A673 (cell line): ENCODE results near the gene DGUOK. TPM values are rescaled to one million over a fixed set of nuclear protein-coding genes. Genes with fewer than 3 reads are reported as not detected.
A peak's percentile ranks its signal among the peaks of the same experiment; 100 is the strongest.
"Not testable (repeated sequence)": the region's sequence is repeated elsewhere in the genome, so short reads cannot be mapped to it uniquely, and the experiment has no call there.

Experiments used
- Bru-seq: library from RNA; stranded (reverse); fragments of 400-500 nt; gene quantifications from one replicate; lab custom pipeline; 2021; lab: Mats Ljungman, UMichigan
- BruChase-seq, 2 experiments: library from RNA; stranded (reverse); fragments of 400-500 nt; gene quantifications; one replicate each; lab custom pipeline; 2021; lab: Mats Ljungman, UMichigan
- BruUV-seq: library from RNA; stranded (reverse); fragments of 400-500 nt; replicated peaks from 2 replicates; lab custom pipeline; 2021; lab: Mats Ljungman, UMichigan
- CTCF ChIA-PET: fragments of 300-600 bp; sonication (Branson Sonifier 250); formaldehyde crosslinking; loops from one replicate; lab custom pipeline; 2022; ENCODE audit warnings: antibody characterized with exemption; lab: Charles Lee
- POLR2A ChIA-PET: fragments of 300-600 bp; sonication (Branson Sonifier 250); formaldehyde crosslinking; loops from one replicate; lab custom pipeline; 2022; ENCODE audit warnings: antibody characterized with exemption; ENCODE audit not compliant: low non-redundant PET; lab: Charles Lee
- DNase-seq: peaks from one replicate; pipeline ENCODE4 v3.0.0-alpha.2; 2015; ENCODE audit warnings: low spot score
- H3K27ac ChIP-seq: fragments of 200-600 bp; sonication (generic); 2 replicates; pipeline ENCODE4 v1.5.1; 2016; ENCODE audit warnings: mixed run types, low read depth, mild to moderate bottlenecking, mixed read lengths, antibody characterized with exemption, low read length; ENCODE audit not compliant: poor library complexity, severe bottlenecking
- H3K27me3 ChIP-seq: fragments of 200-600 bp; sonication (generic); replicated peaks from 2 replicates; pipeline ENCODE4 v1.6.1; 2017; ENCODE audit warnings: mixed run types, low read depth, mild to moderate bottlenecking, mixed read lengths, antibody characterized with exemption, low read length; ENCODE audit not compliant: insufficient read depth, poor library complexity
- H3K36me3 ChIP-seq: fragments of 200-600 bp; sonication (generic); 2 replicates; pipeline ENCODE4 v1.6.1; 2016; ENCODE audit warnings: mixed run types, mild to moderate bottlenecking, mixed read lengths, antibody characterized with exemption, low read length; ENCODE audit not compliant: insufficient read depth, poor library complexity, severe bottlenecking
- H3K4me1 ChIP-seq: fragments of 200-600 bp; sonication (generic); 2 replicates; pipeline ENCODE4 v1.6.1; 2017; ENCODE audit warnings: mixed run types, mild to moderate bottlenecking, mixed read lengths, antibody characterized with exemption, low read length; ENCODE audit not compliant: insufficient read depth, poor library complexity, severe bottlenecking
- H3K4me3 ChIP-seq: fragments of 200-600 bp; sonication (generic); 2 replicates; pipeline ENCODE4 v1.5.1; 2016; ENCODE audit warnings: low read depth, mixed run types, mild to moderate bottlenecking, mixed read lengths, low read length; ENCODE audit not compliant: poor library complexity, severe bottlenecking
- H3K9me3 ChIP-seq: fragments of 200-600 bp; sonication (generic); 2 replicates; pipeline ENCODE4 v1.6.1; 2016; ENCODE audit warnings: mixed run types, low read depth, mild to moderate bottlenecking, mixed read lengths, antibody characterized with exemption, low read length; ENCODE audit not compliant: poor library complexity, severe bottlenecking
- EZH2 ChIP-seq: fragments of 200-600 bp; sonication (generic); IDR thresholded peaks from 2 replicates; pipeline ENCODE4 v1.6.1; 2017; ENCODE audit warnings: borderline replicate concordance, low read depth, mild to moderate bottlenecking, mixed read lengths, antibody characterized with exemption, low read length; ENCODE audit not compliant: poor library complexity, severe bottlenecking
- intact Hi-C: fragments of 100-400 bp; cut with micrococcal nuclease; formaldehyde crosslinking; loops from one replicate; pipeline ENCODE4 v1.10.0; 2022; ENCODE audit not compliant: unreplicated experiment
- long read RNA-seq: library from polyadenylated mRNA; stranded (forward); transcript quantifications from one replicate; pipeline ENCODE4 v2.0.0, GENCODE V29; 2022
- total RNA-seq: library from RNA; stranded (reverse); gene quantifications from 2 replicates; pipeline ENCODE4 v1.2.3, GENCODE V29; 2021
- TF ChIP-seq, protein P1 (sequence below): fragments of 300-800, 200-600 bp; sonication (generic); conservative IDR thresholded peaks from 2 replicates; pipeline ENCODE4 v1.5.1; 2017; ENCODE audit warnings: low read depth, mild to moderate bottlenecking, antibody characterized with exemption, low read length, moderate library complexity, mixed read lengths

The DGUOK gene
- 106 and 107 TPM in 2 replicates for total RNA-seq
- Bru-seq, nascent RNA, result percentile 92 among the genes with signal in this experiment
- percentile 85 among the genes with signal in this experiment for BruChase-seq, experiment 1, labeled RNA remaining after a 2-hour chase
- BruChase-seq, experiment 2, labeled RNA remaining after a 6-hour chase, result percentile 90 among the genes with signal in this experiment
- long read RNA-seq, transcript DGUOK-208 (6 exons, 1,029 nt), result major isoform, 92 of 258 reads
- long read RNA-seq, transcript DGUOK-202 (5 exons, 880 nt), result minor isoform, 15 of 258 reads
- long read RNA-seq, transcript DGUOK-201 (7 exons, 1,144 nt), result minor isoform, 21 of 258 reads
- long read RNA-seq, transcript DGUOK-203 (4 exons, 703 nt), result minor isoform, 60 of 258 reads
- long read RNA-seq, partial matches to known transcripts, result 1 of 258 reads
- long read RNA-seq, other reads (novel, unspliced or antisense), result 69 of 258 reads

DNA sequence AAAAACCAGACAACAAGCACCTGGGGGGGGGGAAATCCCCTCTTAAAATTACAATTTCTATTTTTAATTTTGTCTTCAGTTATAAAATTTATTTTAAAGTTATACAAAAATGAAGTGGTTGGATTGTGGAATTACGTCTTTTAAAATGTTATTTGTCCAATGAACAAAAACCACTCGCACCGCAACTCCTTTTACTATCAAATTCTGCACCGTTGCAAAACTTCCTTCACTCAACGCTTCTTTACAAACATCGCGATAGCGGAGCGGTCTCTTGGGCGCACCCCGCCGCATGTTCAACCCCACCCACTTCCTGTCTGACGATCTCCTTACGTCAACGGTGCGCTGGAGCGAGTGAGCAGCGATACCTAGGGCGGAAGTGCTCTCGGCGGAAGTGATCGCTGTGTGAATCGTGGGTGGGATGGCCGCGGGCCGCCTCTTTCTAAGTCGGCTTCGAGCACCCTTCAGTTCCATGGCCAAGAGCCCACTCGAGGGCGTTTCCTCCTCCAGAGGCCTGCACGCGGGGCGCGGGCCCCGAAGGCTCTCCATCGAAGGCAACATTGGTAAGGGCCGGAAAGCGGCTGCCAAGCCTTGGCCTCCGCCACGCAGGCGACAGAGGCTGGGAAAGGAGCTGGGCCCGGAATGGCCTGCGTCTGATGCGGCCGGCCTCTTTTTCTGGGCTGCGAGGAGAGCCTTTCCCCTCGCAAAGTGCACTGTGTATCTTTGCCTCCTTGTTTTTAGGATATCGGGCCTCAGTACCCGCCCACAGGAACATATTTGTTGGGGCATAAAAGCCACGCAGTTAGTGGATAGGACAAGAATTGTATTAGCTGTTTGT is at the start of gene DGUOK:
Gene DGUOK, plus strand, starts transcription at position 388 of the 835 bp plus-strand sequence. Its CDS starts 31 bp downstream, at position 419.
- Histone ChIP-seq H3K36me3 (no peaks in the 10 kb centered on the region), H3K27ac (peak within 1 kb of the TSS; percentile 96), H3K9me3 (no peaks in the 10 kb centered on the region), H3K4me3 (peak within 1 kb of the TSS; percentile 80), H3K27me3 (no peaks in the 10 kb centered on the region), H3K4me1 (peaks cover 12% of the 10 kb centered on the region)
- no peak for TF ChIP-seq EZH2
- TF ChIP-seq, protein P1, sequence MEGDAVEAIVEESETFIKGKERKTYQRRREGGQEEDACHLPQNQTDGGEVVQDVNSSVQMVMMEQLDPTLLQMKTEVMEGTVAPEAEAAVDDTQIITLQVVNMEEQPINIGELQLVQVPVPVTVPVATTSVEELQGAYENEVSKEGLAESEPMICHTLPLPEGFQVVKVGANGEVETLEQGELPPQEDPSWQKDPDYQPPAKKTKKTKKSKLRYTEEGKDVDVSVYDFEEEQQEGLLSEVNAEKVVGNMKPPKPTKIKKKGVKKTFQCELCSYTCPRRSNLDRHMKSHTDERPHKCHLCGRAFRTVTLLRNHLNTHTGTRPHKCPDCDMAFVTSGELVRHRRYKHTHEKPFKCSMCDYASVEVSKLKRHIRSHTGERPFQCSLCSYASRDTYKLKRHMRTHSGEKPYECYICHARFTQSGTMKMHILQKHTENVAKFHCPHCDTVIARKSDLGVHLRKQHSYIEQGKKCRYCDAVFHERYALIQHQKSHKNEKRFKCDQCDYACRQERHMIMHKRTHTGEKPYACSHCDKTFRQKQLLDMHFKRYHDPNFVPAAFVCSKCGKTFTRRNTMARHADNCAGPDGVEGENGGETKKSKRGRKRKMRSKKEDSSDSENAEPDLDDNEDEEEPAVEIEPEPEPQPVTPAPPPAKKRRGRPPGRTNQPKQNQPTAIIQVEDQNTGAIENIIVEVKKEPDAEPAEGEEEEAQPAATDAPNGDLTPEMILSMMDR, result no peak
- BruUV-seq, result no TSS peak
- ChIA-PET POLR2A (interaction anchor here (0.5 kb wide), 1 partner anchor 12 kb away, joined by 3 read pairs; no protein-coding TSS in a partner anchor), CTCF (no interaction called here)
- intact Hi-C loops, result loop anchor here (5.0 kb wide), 2 partner anchors 56 to 196 kb away; partner anchors contain the start of gene TET3
- DNase-seq, result peak; percentile 100

DNA sequence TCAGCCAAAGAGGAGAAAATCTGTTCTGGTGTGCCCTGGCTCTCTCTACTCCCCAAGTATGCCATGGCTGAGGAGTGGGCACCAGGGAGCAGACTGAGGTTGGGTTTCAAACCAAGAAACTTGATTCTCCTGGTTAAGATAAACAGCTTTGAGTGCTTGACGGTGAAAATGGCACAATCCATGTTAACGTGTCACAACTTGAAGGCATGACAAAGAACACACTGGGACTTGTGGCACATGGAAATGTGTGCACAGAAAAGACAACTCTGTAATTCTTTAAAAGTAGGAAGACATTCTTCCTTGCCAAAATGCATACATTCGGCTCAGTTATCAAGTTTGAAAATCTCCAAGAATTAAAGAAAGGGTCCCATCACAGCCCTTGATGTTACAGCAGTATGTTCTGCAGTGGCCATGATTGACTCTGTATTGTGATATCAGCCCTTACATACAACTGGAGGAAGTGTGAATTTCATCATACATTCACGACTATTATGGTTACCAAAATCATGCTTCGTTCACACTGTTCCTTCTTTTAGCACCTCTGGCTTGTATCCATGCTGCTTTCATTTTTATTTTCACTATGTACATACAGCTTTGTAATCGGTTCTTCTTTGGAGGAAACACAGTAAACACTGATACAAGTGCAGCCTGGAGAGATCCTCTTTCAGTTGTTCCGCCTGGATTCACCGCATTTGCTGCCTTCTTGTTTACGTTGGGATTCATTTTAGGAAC is 49.4 kb upstream of the DGUOK start:
- no peak overlapping the region for H3K27ac ChIP-seq
- TF ChIP-seq, protein P1, result no peak
- TF ChIP-seq EZH2, result no peak
- no peak overlapping the region for H3K4me3 ChIP-seq
- H3K4me1 ChIP-seq, result no peaks in the 10 kb centered on the region
- H3K36me3 ChIP-seq, result no peaks in the 10 kb centered on the region
- no peaks in the 10 kb centered on the region for H3K9me3 ChIP-seq
- intact Hi-C loops, result no loop called here
- no TSS peak for BruUV-seq
- no peaks in the 10 kb centered on the region for H3K27me3 ChIP-seq
- ChIA-PET POLR2A (no interaction called here), CTCF (no interaction called here)
- DNase-seq, result no peak

DNA sequence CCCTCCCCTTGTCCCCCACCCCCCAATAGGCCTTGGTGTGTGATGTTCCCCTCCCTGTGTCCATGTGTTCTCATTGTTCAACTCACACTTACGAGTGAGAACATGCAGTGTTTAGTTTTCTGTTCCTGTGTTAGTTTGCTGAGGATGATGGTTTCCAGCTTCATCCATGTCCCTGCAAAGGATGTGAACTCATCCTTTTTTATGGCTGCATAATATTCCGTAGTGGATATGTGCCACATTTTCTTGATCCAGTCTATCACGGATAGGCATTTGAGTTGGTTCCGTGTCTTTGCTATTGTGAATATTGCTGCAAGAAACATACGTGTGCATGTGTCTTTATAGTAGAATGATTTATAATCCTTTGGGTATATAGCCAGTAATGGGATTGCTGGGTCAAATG is 48.7 kb upstream of the DGUOK start:
- POLR2A ChIA-PET, result not testable (repeated sequence)

More for the DNA sequence above, 48.7 kb upstream of the DGUOK start:
- intact Hi-C loops, CTCF ChIA-PET, H3K4me3 ChIP-seq, H3K27ac ChIP-seq, DNase-seq, BruUV-seq, H3K4me1 ChIP-seq, H3K9me3 ChIP-seq, H3K36me3 ChIP-seq, H3K27me3 ChIP-seq: not testable (repeated sequence)
